ES-I3 (cell line): ENCODE results near the gene NUP214.
"Not testable (repeated sequence)": the region's sequence is repeated elsewhere in the genome, so short reads cannot be mapped to it uniquely, and the experiment has no call there.

ENCODE experiments used
- H3K36me3 ChIP-seq: 2 replicates; pipeline ENCODE4 v1.6.1; 2013; ENCODE audit warnings: mild to moderate bottlenecking, low read length, control low read depth, moderate library complexity; ENCODE audit not compliant: insufficient read depth
- H3K4me1 ChIP-seq: 2 replicates; pipeline ENCODE4 v1.6.1; 2013; ENCODE audit warnings: mild to moderate bottlenecking, control low read depth, low read length; ENCODE audit not compliant: insufficient read depth
- H3K9ac ChIP-seq: 2 replicates; pipeline ENCODE4 v1.6.1; 2013; ENCODE audit warnings: low read depth, mild to moderate bottlenecking, low read length, moderate library complexity
- H3K9me3 ChIP-seq: 2 replicates; pipeline ENCODE4 v1.6.1; 2013; ENCODE audit warnings: mild to moderate bottlenecking, low read length, moderate library complexity; ENCODE audit not compliant: control insufficient read depth, insufficient read depth

Gene NUP214

DNA sequence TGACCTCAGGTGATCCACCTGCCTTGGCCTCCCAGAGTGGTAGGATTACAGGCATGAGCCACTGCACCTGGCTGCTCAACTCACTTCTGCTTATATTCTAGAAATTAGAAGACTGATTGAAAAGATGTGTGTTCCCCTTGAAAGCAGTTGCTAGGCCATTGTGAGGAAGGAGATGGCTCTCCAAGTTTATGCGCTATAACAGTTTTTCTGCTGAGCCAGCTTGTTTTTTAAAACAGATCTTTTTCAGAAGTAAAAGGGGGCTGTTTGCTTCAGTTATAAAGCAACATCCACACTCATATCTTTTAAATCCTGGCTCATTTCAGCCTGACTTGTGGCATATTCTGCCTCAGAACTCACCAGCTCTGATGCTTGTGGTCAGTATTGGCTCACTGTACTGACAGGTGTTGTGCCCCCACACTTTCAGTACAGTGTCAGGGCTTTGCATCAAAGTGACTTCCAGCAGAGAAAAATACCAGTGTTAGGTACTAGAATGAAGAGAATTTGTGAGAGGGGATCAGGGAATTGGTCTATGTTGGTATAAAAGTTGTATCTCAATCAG, 49.4 kb downstream of the NUP214 start:
- Histone ChIP-seq H3K4me1 (peaks cover 6% of the 10 kb centered on the region), H3K9ac (no peak overlapping the region), H3K36me3 (peaks cover 5% of the 10 kb centered on the region), H3K9me3 (no peaks in the 10 kb centered on the region)

DNA sequence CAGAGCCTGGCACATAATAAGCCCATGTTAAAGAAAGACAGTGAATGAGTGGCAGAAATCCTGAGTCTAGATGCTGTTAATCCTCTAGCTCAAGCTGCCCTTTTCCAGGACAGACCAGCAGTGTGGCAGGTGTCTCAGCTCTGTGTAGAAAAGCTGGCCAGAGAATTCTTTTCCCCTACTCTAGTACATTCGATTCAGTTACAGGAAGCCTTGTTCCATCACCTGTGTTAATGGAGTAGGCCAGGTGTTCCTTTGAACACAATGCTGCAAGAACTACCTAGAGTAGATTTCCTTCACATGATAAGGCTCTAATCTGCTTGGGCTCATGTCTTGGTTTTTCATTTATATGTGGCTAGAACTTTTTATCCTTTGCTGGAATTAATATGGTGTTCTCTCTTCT, 52.5 kb downstream of the NUP214 start:
- Histone ChIP-seq H3K4me1 (peaks cover 8% of the 10 kb centered on the region), H3K9ac (no peak overlapping the region), H3K36me3 (peaks cover 5% of the 10 kb centered on the region), H3K9me3 (no peaks in the 10 kb centered on the region)

DNA sequence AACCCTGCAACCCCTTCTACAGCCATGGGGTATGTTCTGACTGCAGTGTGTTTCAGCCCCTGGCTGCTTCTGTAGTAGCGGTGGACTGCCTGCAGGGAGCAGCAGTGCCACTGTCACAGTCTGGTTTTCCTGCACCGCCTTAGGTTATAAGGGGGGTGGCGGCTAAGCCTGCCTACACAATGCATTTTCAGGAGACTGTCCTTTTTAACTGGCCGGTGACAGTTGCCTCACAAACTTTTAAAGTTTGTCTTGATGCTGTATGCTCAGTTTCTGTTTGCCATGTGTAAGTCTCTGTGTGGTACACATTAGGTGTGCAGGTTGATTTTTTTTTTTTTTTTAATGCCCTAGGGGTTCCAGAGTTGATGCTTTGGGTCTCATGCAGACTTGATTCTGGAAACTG, 53.0 kb downstream of the NUP214 start:
- H3K4me1 ChIP-seq, result peaks cover 8% of the 10 kb centered on the region
- no peak overlapping the region for H3K9ac ChIP-seq
- peaks cover 5% of the 10 kb centered on the region for H3K36me3 ChIP-seq
- no peaks in the 10 kb centered on the region for H3K9me3 ChIP-seq

- peaks cover 8% of the 10 kb centered on the region for H3K4me1 ChIP-seq
Observed at GRCh38 chr9:131178926-131179325, 53.5 kb downstream of the NUP214 start.

GRCh38 chr9:131179561-131180219, 54.3 kb downstream of the NUP214 start:
- Histone ChIP-seq H3K9me3 (no peaks in the 10 kb centered on the region), H3K4me1 (peaks cover 8% of the 10 kb centered on the region), H3K9ac (no peak overlapping the region), H3K36me3 (peaks cover 5% of the 10 kb centered on the region)

More at GRCh38 chr9:131178926-131179325, 53.5 kb downstream of the NUP214 start:
- peaks cover 5% of the 10 kb centered on the region for H3K36me3 ChIP-seq
- H3K9ac ChIP-seq, result no peak overlapping the region
- no peaks in the 10 kb centered on the region for H3K9me3 ChIP-seq

DNA sequence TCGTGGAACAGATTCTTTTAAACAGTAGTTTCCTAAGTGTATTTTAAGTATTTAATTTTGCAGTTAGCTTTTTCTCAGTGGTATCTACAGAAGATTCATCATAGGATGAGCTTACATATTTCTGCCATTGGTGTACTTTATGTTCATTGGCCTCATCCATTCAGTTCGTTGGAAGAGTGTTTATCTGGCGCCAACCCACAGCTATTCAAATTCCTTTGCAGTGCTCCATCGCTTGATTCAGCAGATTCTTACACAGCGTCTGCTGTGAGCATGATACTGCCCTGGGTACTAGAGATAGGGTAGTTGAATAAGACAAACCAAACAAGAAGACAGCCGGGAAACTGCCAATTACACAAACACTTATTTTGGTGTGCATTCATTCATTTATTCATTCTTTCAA, 55.1 kb downstream of the NUP214 start:
- Histone ChIP-seq H3K36me3 (peaks cover 5% of the 10 kb centered on the region), H3K9ac (no peak overlapping the region), H3K9me3 (no peaks in the 10 kb centered on the region), H3K4me1 (peaks cover 8% of the 10 kb centered on the region)

DNA sequence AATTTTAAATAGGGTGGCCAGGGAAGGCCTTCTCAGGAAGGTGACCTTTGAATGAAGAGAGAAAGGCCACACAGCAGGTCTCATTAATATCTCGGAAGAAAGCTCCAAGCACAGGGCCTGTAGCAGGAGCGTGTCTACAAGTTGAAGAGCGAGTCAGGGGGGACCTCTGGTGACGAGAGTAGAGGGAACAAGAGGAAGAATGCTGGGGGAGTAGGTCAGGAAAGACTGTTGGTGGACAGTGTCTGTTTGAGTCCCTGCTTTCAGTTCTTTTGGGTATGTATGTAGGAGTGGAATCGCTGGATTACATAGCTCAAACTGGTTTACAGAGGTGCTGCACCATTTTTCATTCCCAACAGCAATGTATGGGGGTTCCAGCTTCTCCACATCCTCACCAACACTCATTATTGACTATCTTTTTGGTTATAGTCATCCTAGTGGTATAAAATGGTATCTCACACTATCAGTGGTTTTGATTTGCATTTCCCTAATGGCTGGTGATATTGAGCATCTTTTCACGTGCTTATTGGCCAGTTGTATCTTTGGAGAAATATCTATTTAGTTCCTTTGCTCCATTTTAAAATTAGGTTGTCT, 55.8 kb downstream of the NUP214 start:
- H3K36me3 ChIP-seq, result peaks cover 7% of the 10 kb centered on the region
- H3K4me1 ChIP-seq, result peaks cover 8% of the 10 kb centered on the region
- no peak overlapping the region for H3K9ac ChIP-seq

DNA sequence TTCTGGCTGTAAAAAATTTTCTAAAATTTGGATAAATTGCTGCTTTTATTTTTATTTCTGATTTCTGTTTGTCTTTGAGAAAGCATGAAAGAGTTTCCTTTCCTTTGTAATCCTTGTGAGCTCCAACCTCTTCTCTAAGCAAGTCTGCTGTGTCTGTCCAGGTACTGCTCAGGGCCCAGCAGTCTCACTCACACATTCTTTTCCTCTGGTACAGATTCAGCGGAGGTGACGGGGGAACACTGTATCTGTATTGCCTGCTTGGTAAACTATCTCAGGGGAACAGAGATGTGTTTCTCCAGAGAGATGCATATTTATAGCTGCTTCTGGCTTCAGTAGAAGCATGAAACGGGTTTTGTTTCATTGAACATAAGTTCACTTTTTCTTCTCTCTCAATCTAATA, 60.5 kb downstream of the NUP214 start:
- H3K9me3 ChIP-seq, result no peaks in the 10 kb centered on the region
- peaks cover 14% of the 10 kb centered on the region for H3K36me3 ChIP-seq
- no peaks in the 10 kb centered on the region; the same call in 1 of the 2 replicates for H3K4me1 ChIP-seq
- no peak overlapping the region for H3K9ac ChIP-seq

More for the DNA sequence above, 55.8 kb downstream of the NUP214 start:
- no peaks in the 10 kb centered on the region for H3K9me3 ChIP-seq

DNA sequence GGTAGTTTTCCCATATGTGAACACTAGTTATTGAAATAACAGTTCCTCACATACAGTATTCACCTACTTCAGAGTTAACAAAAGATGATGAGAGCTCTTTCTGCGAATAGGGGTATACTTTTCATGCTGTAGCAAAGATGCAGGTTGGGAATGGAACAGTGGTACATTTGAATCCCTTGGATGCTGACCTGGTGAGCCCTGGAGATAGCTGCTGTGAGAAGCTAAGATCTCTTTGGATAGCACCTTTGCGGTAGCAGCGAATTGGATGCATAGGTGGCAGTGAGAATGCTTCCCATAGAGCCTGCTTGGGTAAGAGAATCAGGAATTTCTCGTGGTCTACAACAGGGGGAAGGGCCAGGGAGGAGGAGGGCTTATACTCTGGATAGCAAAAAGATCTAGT, 61.2 kb downstream of the NUP214 start:
- Histone ChIP-seq H3K4me1 (no peaks in the 10 kb centered on the region; the same call in 1 of the 2 replicates), H3K36me3 (peaks cover 14% of the 10 kb centered on the region), H3K9me3 (no peaks in the 10 kb centered on the region), H3K9ac (no peak overlapping the region)

DNA sequence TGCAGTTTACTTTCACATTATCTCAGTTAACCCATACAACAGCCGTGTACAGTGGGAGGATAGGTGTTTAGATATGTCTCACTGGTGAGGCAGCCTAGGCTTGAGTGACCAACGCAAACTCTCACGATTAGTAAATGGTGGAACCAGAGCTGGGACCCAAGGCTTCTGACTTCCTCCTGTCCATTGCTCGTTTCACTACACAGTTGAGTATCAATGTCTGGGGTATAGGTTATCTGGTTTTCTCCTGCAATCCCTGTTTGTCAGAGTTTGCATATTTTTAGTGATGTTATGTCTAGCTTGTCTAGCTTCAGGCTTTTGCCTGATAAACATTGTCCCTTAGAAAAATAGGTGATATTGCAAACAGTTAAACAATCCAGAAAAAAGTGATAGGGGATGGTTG, 62.6 kb downstream of the NUP214 start:
- Histone ChIP-seq H3K36me3 (peaks cover 14% of the 10 kb centered on the region), H3K9me3 (no peaks in the 10 kb centered on the region), H3K9ac (no peak overlapping the region), H3K4me1 (no peaks in the 10 kb centered on the region; the same call in 1 of the 2 replicates)

DNA sequence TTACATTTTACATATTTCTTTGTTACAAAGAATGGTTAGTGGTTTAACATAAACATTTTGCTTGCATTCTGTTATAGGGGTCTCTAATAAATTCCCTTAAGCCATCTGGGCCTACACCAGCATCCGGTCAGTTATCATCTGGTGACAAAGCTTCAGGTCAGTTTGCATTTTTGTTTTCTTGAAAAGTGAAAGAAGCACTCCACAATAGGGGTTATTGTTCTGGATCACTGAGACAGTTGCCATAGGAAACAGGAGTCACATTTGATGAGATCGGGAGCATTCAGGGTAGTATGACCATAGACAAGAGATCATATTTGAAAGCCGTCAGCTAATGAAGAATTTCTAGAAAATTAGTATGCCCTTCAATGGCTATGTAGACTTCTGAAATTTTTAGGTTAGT, 63.6 kb downstream of the NUP214 start:
- H3K36me3 ChIP-seq, result peaks cover 14% of the 10 kb centered on the region
- H3K4me1 ChIP-seq, result no peaks in the 10 kb centered on the region; the same call in 1 of the 2 replicates
- no peaks in the 10 kb centered on the region for H3K9me3 ChIP-seq
- no peak overlapping the region for H3K9ac ChIP-seq

- no peaks in the 10 kb centered on the region; the same call in 1 of the 2 replicates for H3K4me1 ChIP-seq
- H3K36me3 ChIP-seq, result peaks cover 23% of the 10 kb centered on the region
- H3K9me3 ChIP-seq, result no peaks in the 10 kb centered on the region
- no peak overlapping the region for H3K9ac ChIP-seq
Observed at GRCh38 chr9:131190191-131190590, 64.8 kb downstream of the NUP214 start.

GRCh38 chr9:131191032-131191431, 65.6 kb downstream of the NUP214 start:
- H3K36me3 ChIP-seq, result peaks cover 22% of the 10 kb centered on the region
- H3K9ac ChIP-seq, H3K9me3 ChIP-seq, H3K4me1 ChIP-seq: not testable (repeated sequence)

DNA sequence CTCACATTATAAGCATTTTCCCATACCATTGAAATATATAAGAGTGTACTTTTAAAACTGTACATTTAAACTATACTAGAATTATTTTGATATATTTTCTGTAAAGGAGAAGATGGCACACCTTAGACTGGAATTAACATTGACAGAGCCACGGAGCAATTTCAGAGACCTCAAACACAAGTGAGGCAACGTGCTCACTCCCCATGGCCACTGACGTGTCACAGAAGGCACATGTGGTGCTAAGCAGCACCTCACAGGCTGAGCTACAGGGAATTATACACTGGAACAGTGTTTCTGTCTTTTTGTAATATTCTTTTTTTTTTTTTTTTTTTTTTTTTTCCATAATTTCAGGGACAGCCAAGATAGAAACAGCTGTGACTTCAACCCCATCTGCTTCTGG, 66.5 kb downstream of the NUP214 start:
- H3K9me3 ChIP-seq, result no peaks in the 10 kb centered on the region
- H3K9ac ChIP-seq, result no peak overlapping the region
- no peaks in the 10 kb centered on the region; the same call in 1 of the 2 replicates for H3K4me1 ChIP-seq
- H3K36me3 ChIP-seq, result peaks cover 24% of the 10 kb centered on the region

DNA sequence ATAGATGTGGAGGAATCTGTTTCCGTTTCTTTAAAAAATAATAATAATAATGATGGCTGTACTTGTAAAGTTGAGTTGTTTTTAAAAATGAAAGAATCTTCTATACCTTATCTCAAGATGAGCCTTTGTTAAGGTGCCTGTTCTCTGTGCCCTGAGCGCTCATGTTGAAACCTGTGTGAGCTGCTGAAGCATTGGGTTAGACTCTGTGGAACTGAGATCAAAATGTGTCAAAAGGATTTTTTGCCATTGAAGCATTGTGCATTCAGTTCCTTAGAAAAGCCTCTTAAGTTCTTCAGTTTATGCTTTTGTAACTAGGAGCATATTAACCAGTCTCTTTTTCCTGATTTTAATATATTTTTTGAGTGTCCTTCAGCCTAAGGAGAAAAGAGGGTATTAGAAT, 67.7 kb downstream of the NUP214 start:
- no peaks in the 10 kb centered on the region; the same call in 1 of the 2 replicates for H3K4me1 ChIP-seq
- H3K36me3 ChIP-seq, result peaks cover 32% of the 10 kb centered on the region
- no peaks in the 10 kb centered on the region for H3K9me3 ChIP-seq
- no peak overlapping the region for H3K9ac ChIP-seq
